Right cardiac atrium (tissue), 5 donors: ENCODE data around the gene PEF1. TPM values are rescaled to one million over a fixed set of nuclear protein-coding genes. Genes with fewer than 3 reads are reported as not detected.

ENCODE experiments used
- ATAC-seq, 2 donors: fragments of 200-7000 bp; cut with Tn5 transposase; one replicate each; pipeline versions ENCODE4 v1.8.0 to v1.9.1; 2020; ENCODE audit warnings: moderate library complexity in 2 of 2, mild to moderate bottlenecking in 1 of 2
- DNase-seq, 3 donors: peaks; one replicate each; pipeline ENCODE4 v3.0.0-alpha.2; 2020
- H3K27ac ChIP-seq: one replicate; pipeline ENCODE4 v1.5.1; 2013; ENCODE audit warnings: mild to moderate bottlenecking, low read length, control low read depth, moderate library complexity
- H3K27me3 ChIP-seq: one replicate; pipeline ENCODE4 v1.6.1; 2013; ENCODE audit not compliant: control insufficient read depth, insufficient read depth
- H3K4me1 ChIP-seq: one replicate; pipeline ENCODE4 v1.6.1; 2013; ENCODE audit warnings: low read length; ENCODE audit not compliant: control insufficient read depth, insufficient read depth
- H3K4me3 ChIP-seq: one replicate; pipeline ENCODE4 v1.5.1; 2013; ENCODE audit warnings: low read length, control low read depth
- H3K9me3 ChIP-seq: one replicate; pipeline ENCODE4 v1.6.1; 2013; ENCODE audit warnings: low read length; ENCODE audit not compliant: control insufficient read depth
- WGBS: extraction: QIAGEN DNeasy Blood & Tissue Kit; methylation state at CpG from one replicate; pipeline ENCODE4 v1.1.7; 2013; 5-methylcytosine and 5-hydroxymethylcytosine counted together
- intact Hi-C, 4 donors: fragments of 100-400 bp; cut with DNase I; formaldehyde crosslinking; loops; one replicate each; pipeline versions ENCODE4 v1.11.0 to v1.14.0; 2022 to 2023
- polyA plus RNA-seq: library from polyadenylated mRNA; stranded (reverse); fragments of 200-250 nt; gene quantifications from one replicate; pipeline ENCODE4 v1.2.3, GENCODE V29; 2013
- total RNA-seq, 4 donors: library from RNA; stranded (reverse); fragmentation: NEBNext Ultra II Directional; extraction: Animal tissue kit (Norgen Biotek cat#: 25700); gene quantifications; one replicate each; pipeline ENCODE4 v1.2.1, GENCODE V29; 2021
- donor health status: healthy with polysubstance abuse.
- donor health status: DM: no; HTN: yes; CAD: no.
- donor health status: DM: no; HTN: no; CAD: no.
- donor health status: DM: no; HTN: yes; CAD: no; lungs with severe emphysema.
- donor health status: DM: yes; HTN: yes; CAD: no.

PEF1 gene
- total and polyA plus RNA-seq, 5 donors: 38.6 to 47.7 (median 42.5) TPM

DNA sequence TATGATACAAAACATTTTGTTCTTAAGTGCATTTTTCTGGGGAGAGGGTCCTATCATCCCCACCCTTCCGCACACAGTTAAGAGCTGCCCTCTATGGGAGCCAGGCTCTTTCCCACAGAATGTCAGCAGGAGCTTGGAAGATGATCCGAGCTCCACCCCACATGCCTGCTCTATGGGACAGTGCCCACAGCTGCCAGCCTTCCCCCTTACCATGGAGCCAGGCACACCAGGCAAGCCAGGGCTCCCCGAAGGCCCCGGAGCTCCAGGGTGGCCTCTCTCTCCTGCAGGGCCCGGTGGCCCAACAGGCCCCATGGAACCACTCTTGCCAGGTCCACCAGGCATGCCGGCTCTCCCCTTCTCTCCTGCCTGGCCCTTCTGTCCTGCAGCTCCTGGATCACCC lies 10.4 kb upstream of the PEF1 start:
- ATAC-seq (no peak), DNase-seq (peak in 1 of 3 donors; percentile 26)
- Histone ChIP-seq H3K9me3 (no peaks in the 10 kb centered on the region), H3K4me1 (no peaks in the 10 kb centered on the region), H3K27ac (no peak overlapping the region), H3K4me3 (no peak overlapping the region), H3K27me3 (no peaks in the 10 kb centered on the region)
- 88% methylated on average over 6 of the region's 6 CpGs for WGBS
- intact Hi-C loops: loop anchor here in 1 of 4 donors (5.0 kb wide), 1 partner anchor 137 kb away; no protein-coding TSS in a partner anchor

DNA sequence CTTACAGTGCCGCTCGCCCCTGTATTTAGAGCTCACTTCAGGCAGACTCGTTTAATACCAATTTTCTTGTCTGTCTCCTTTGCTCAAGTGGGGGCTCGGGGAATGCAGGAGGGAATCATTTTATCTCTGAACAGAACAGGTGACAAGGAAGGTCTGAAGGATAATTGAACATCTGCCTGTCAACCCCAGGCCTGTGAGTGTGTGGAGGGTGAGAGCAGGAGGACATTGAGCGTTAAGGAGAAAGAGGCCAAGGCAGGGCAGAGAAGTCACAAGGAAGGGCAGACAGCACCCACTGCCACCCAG lies 9.7 kb upstream of the PEF1 start:
- Histone ChIP-seq H3K4me1 (no peaks in the 10 kb centered on the region), H3K27ac (no peak overlapping the region), H3K9me3 (no peaks in the 10 kb centered on the region), H3K27me3 (no peaks in the 10 kb centered on the region), H3K4me3 (no peak overlapping the region)
- 90% methylated on average over 5 of the region's 5 CpGs for WGBS
- intact Hi-C loops: no loop called here
- ATAC-seq: no peak
- DNase-seq: no peak

DNA sequence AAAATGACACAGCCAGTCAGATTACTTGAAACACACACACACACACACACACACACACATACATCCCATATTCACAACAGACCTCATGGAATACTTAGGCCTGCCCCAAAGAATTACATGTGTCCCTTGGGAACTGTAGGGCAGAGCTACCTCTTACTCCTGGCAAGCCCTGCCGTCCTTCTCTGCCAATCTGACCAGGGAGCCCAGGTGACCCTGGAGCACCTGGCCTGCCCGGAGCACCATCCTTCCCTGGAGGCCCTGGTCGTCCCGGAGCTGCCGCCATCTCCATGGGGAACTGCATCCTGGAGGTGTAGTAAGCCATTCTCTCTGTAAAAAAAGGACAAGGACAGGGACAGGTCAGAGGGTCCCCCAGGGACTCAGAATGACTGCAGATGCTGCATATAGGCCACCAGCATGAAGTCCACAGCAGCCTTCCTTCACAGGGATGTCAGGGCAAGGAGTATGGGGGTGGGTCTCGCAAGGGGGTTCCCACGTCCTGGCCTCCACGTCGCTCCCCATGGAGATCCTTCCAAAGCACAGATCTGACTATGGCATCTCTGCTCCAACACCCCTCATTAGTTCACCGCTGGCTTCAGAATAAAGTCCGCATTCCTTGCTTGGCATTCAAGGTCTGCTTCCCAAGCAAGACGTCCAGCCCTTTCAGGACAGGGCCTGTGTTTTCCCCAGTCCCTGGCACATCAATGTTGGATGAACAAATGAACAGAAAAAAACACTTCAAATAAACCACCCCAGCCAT lies 9.2 kb upstream of the PEF1 start:
- 87% methylated on average over 12 of the region's 12 CpGs for WGBS
- no peak overlapping the region for H3K4me3 ChIP-seq
- H3K9me3 ChIP-seq: no peaks in the 10 kb centered on the region
- no peaks in the 10 kb centered on the region for H3K4me1 ChIP-seq
- no peaks in the 10 kb centered on the region for H3K27me3 ChIP-seq
- ATAC-seq: no peak
- no peak overlapping the region for H3K27ac ChIP-seq
- intact Hi-C loops: no loop called here
- no peak for DNase-seq

DNA sequence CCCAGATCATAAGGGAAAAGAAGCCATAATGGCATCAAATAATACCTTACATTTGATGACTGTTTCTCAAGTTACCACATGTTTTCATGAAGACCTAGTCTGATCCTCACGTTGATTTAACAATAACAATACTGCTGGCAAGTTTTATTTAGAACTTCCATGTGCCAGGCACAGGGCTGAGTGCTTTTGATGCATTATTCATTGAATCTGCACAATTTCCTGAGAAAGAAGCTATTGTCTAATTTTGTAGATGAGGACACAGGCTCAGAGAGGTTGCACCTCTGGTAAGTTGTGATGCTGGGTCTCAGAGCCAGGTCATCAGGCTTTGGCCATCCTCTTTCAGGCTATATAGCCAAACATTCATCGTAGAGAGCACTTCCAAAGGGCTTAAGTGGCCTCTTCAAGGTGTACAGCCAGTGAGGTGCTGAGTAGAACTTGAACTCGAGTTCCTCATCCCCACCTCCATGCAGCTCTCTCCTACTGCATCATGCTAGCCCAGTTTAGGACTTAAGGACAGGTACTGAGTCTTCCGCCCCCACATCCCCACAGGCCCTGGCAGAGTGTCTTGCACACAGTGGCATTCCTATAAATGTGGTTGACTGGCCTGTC lies 8.3 kb upstream of the PEF1 start:
- Histone ChIP-seq H3K27ac (no peak overlapping the region), H3K4me1 (peaks cover 4% of the 10 kb centered on the region), H3K27me3 (no peaks in the 10 kb centered on the region), H3K4me3 (no peak overlapping the region), H3K9me3 (no peaks in the 10 kb centered on the region)
- intact Hi-C loops: no loop called here
- ATAC-seq (no peak), DNase-seq (no peak)
- 76% methylated on average over 4 of the region's 4 CpGs for WGBS

DNA sequence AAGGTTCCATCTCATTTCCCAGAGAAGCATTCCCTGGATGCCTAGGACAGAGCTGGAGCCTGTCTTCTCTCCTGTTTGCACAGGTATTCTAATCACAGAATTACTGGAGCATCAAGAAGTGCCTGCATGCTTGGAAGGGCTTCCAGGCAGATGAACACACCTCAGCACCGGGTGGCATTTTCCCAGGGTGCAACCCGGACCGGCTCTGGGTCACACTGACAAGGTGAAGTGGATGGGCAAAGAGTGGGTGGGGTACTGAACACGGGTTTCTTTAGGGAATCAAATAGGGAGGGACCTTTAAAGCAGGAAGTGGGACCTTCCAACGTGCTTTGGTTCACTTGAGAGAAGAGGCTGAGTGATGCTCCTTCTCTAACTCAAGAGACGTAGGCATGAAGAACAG lies 7.1 kb upstream of the PEF1 start:
- DNase-seq (no peak), ATAC-seq (no peak)
- intact Hi-C loops: no loop called here
- Histone ChIP-seq H3K4me3 (no peak overlapping the region), H3K27ac (no peak overlapping the region), H3K27me3 (no peaks in the 10 kb centered on the region), H3K9me3 (no peaks in the 10 kb centered on the region), H3K4me1 (peaks cover 4% of the 10 kb centered on the region)
- 70% methylated on average over 6 of the region's 6 CpGs for WGBS

DNA sequence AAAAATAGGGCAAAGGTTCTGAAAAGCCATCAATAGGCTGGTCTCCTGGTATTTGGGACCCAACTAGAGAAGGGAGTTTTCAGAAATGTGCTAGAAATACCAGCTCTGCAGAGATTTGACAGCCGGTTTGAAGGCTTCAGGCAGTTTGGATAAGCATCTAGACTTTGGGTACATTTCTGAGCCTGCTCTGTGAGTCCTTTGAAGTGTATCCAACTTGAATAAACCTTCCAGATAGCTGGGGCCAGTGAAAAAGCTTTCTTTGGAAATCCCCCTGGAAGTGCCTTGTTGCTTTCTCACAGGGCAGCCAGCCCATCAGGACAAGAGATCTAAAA lies 6.4 kb upstream of the PEF1 start:
- Histone ChIP-seq H3K4me3 (no peak overlapping the region), H3K4me1 (peaks cover 4% of the 10 kb centered on the region), H3K27ac (no peak overlapping the region), H3K9me3 (no peaks in the 10 kb centered on the region), H3K27me3 (no peaks in the 10 kb centered on the region)
- intact Hi-C loops: no loop called here
- no peak for DNase-seq
- WGBS: 21% methylated on average over 1 of the region's 1 CpG
- no peak for ATAC-seq

DNA sequence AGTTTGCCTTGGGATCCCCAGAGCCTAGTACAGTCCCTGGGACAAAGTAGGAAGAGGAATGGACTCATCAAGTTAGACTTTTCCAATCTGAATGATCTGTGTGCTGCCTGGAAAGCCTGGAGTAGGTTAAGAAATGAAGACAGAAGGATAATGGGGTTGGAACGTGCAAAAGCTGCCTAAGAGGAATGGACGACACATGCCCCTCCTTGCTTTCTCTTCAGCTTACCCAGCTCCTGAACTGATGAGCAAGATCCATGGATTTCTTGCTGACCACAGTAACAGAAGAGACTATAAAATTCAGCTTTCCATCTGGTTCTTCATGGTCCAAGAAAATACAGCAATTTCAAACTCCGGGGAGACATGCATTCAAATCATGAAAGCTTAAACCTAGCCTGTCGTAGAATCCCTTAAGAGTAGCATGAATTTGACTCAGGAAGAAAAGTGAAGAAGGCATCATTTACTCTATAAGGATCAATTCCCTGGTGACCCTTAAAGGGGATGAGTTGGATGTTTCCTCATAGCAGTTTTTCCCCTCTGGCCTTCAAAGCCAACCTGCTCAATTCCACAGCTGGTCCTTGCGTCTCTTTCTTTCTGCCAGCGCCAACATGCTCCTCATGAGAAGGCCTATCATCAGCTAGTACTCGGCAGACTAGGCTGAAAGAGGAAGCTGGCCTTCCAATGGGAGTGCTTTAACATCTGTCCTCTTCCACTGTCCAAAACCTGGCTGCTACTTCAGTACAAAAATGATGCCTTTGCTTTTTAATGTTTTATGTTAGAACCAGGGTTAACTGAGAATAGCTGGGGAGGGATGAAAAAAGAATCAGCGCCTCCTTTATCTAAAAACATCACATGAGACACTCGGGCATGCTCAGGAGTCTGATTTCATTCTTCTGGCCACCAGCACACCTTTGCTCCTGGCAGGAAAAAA lies 5.7 kb upstream of the PEF1 start:
- Histone ChIP-seq H3K4me1 (peaks cover 4% of the 10 kb centered on the region), H3K27me3 (no peaks in the 10 kb centered on the region), H3K4me3 (no peak overlapping the region), H3K9me3 (no peaks in the 10 kb centered on the region), H3K27ac (no peak overlapping the region)
- intact Hi-C loops: no loop called here
- no peak for ATAC-seq
- DNase-seq: no peak
- 62% methylated on average over 9 of the region's 9 CpGs for WGBS

DNA sequence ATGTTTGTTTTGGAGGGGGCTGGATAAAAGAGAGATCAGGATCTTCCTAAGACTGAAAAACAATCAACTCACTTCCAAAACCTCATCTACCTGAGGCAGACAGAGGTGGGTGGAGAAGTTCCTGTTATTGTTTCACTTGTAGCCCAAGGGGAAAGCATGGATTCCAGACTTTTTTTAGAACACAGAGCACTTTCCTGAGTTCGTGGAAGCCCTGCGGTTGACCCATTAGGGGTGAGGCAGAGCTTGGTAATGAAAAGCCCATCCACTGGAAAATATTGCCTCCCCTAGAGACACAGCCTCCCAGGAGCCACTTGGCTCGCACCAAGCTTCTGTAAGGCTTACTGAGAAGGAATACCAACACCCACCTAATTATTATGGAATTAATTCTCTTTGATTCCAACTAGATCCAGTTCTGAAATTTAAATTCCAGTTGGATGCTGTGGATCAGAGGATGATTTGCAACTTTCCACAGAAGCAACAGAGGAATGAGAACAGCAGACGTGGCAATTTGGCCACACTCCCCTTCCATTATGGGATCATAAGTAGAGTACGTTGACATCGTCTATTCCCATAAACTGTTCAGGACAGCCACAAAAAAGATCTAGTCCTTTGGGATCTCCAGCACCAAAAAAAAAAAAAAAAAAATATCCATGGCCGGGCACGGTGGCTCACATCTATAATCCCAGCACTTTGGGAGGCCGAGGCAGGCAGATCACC lies 4.1 kb upstream of the PEF1 start:
- Histone ChIP-seq H3K27me3 (no peaks in the 10 kb centered on the region), H3K4me1 (peaks cover 5% of the 10 kb centered on the region), H3K27ac (peak overlapping the region; percentile 75), H3K4me3 (no peak overlapping the region), H3K9me3 (no peaks in the 10 kb centered on the region)
- intact Hi-C loops: no loop called here
- DNase-seq (peak in 1 of 3 donors; percentile 30), ATAC-seq (peak in 1 of 2 donors; percentile 23)
- WGBS: 59% methylated on average over 9 of the region's 9 CpGs

DNA sequence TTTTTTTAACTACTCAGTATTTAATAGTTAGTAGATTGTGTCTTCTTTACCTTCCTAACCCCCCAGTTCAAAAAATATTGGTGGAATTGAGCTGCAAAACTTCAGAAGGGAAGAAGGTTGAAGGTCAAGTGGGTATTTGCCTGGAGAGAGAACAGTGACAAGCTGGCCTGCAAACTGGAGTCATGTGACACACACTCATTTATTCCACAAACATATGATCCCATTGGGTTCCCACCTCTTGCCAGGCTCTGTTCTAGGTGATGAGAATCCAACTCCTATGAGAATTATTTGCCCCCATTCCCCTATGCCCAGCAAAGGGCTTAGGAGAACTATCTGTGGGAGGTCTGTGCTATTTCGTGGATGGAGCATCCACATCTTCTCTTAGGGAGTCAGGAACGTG lies 3.5 kb upstream of the PEF1 start:
- H3K4me3 ChIP-seq: no peak overlapping the region
- H3K27ac ChIP-seq: peak overlapping the region; percentile 75
- no peaks in the 10 kb centered on the region for H3K27me3 ChIP-seq
- intact Hi-C loops: no loop called here
- H3K4me1 ChIP-seq: peaks cover 10% of the 10 kb centered on the region
- no peak for ATAC-seq
- no peak for DNase-seq
- 52% methylated on average over 2 of the region's 2 CpGs for WGBS
- H3K9me3 ChIP-seq: no peaks in the 10 kb centered on the region

DNA sequence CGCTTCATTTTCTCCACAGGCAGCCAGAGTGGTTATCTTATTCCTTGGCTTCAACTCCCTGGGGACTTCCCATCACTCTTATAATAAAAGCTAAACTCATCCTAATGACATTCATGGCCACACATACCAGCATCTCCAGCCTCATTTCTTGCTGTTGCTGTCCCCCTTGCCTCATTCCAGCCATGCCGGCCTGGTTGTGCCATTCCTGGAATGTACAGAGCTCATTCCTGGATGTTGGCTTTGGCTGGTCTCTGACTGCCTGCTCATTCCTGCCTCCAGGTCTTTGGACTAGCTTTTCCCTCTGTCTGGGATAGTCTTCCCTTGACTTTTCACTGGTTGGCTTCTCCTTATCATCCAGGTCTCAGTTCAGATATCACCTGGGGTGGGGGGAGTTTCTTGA lies 2.4 kb upstream of the PEF1 start:
- no peaks in the 10 kb centered on the region for H3K27me3 ChIP-seq
- ATAC-seq: no peak
- H3K9me3 ChIP-seq: no peaks in the 10 kb centered on the region
- peak overlapping the region; percentile 28 for H3K27ac ChIP-seq
- no peak overlapping the region for H3K4me3 ChIP-seq
- intact Hi-C loops: no loop called here
- peaks cover 10% of the 10 kb centered on the region for H3K4me1 ChIP-seq
- peak in 1 of 3 donors; percentile 20 for DNase-seq
- WGBS: 49% methylated on average over 2 of the region's 2 CpGs
